A673 (cell line): Measurements from ENCODE around the gene VANGL2.

Source experiments
- EZH2 ChIP-seq: fragments of 200-600 bp; sonication (generic); IDR thresholded peaks from 2 replicates; pipeline ENCODE4 v1.6.1; 2017; ENCODE audit warnings: borderline replicate concordance, low read depth, mild to moderate bottlenecking, mixed read lengths, antibody characterized with exemption, low read length; ENCODE audit not compliant: poor library complexity, severe bottlenecking
- TF ChIP-seq, protein P1 (sequence below): fragments of 300-800, 200-600 bp; sonication (generic); conservative IDR thresholded peaks from 2 replicates; pipeline ENCODE4 v1.5.1; 2017; ENCODE audit warnings: low read depth, mild to moderate bottlenecking, antibody characterized with exemption, low read length, moderate library complexity, mixed read lengths

DNA sequence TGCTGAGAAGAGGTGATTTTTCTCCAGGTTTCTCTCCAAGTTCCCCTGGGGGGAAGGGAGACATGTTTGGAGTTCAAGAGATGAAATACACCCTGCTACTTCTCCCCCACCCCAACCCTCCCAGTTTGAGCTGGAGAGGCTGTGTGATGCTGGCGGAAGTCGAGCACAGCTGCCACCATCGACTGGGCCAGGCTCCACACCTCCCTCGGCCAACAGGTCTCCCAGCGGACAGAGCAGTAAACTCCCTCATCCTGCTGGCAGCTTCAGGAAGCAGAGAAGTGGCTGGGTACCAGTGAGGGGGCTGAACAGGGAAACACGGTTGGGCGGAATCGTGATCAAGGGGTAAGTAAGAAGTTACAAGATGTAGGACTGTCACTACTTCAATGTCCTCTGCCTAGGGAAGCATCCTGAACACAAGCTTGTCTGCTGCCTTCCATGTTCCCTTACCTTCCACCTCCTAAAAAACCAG lies 40.1 kb upstream of the VANGL2 start:
- TF ChIP-seq, protein P1, sequence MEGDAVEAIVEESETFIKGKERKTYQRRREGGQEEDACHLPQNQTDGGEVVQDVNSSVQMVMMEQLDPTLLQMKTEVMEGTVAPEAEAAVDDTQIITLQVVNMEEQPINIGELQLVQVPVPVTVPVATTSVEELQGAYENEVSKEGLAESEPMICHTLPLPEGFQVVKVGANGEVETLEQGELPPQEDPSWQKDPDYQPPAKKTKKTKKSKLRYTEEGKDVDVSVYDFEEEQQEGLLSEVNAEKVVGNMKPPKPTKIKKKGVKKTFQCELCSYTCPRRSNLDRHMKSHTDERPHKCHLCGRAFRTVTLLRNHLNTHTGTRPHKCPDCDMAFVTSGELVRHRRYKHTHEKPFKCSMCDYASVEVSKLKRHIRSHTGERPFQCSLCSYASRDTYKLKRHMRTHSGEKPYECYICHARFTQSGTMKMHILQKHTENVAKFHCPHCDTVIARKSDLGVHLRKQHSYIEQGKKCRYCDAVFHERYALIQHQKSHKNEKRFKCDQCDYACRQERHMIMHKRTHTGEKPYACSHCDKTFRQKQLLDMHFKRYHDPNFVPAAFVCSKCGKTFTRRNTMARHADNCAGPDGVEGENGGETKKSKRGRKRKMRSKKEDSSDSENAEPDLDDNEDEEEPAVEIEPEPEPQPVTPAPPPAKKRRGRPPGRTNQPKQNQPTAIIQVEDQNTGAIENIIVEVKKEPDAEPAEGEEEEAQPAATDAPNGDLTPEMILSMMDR, result no peak
- no peak for TF ChIP-seq EZH2
